ENCODE results near the gene PLEKHG7. TPM values are rescaled to one million over a fixed set of nuclear protein-coding genes. Genes with fewer than 3 reads are reported as not detected.

The PLEKHG7 gene
- total RNA-seq, 1 experiment from 2014 or later = not detected

GRCh38 chr12:92739113-92739512, 36.3 kb downstream of the PLEKHG7 start:
- peaks cover 39% of the 10 kb centered on the region for H3K4me1 ChIP-seq (ENCODE audit: insufficient read depth, low read length, poor library complexity, severe bottlenecking)
- TF ChIP-seq CTCF (conservative IDR thresholded peaks at IDR 0.05; ENCODE audit: low read depth, low read length) = no peak
- CTCF ChIA-PET = no interaction called here
- H3K4me3 ChIP-seq (ENCODE audit: low read depth, low read length, poor library complexity, severe bottlenecking) = no peak overlapping the region
- POLR2A ChIA-PET (ENCODE audit: low non-redundant PET) = interaction anchor here (0.7 kb wide), 1 partner anchor 81 kb away, joined by 3 read pairs; no protein-coding TSS in a partner anchor
- H3K9me3 ChIP-seq (ENCODE audit: low read depth, low read length, poor library complexity, severe bottlenecking) = no peaks in the 10 kb centered on the region
- intact Hi-C loops (cut with micrococcal nuclease; ENCODE audit: unreplicated experiment) = no loop called here
- H3K36me3 ChIP-seq (ENCODE audit: insufficient read depth, low read length, poor library complexity, severe bottlenecking) = no peaks in the 10 kb centered on the region
- no peak overlapping the region for H3K27ac ChIP-seq (ENCODE audit: low read depth, low read length, poor library complexity, severe bottlenecking)
- peak; percentile 43 for DNase-seq (ENCODE audit: low spot score)
- no TSS peak for BruUV-seq (replicated peaks)
- no peaks in the 10 kb centered on the region for H3K27me3 ChIP-seq (replicated peaks; ENCODE audit: insufficient read depth, low read depth, low read length, poor library complexity)

GRCh38 chr12:92740411-92740810, 37.6 kb downstream of the PLEKHG7 start:
- no TSS peak for BruUV-seq (replicated peaks)
- H3K36me3 ChIP-seq (ENCODE audit: insufficient read depth, low read length, poor library complexity, severe bottlenecking) = no peaks in the 10 kb centered on the region
- no peak overlapping the region for H3K4me3 ChIP-seq (ENCODE audit: low read depth, low read length, poor library complexity, severe bottlenecking)
- ChIA-PET CTCF (no interaction called here), POLR2A (ENCODE audit: low non-redundant PET) (no interaction called here)
- H3K4me1 ChIP-seq (ENCODE audit: insufficient read depth, low read length, poor library complexity, severe bottlenecking) = peaks cover 27% of the 10 kb centered on the region
- DNase-seq (ENCODE audit: low spot score) = no peak
- no peaks in the 10 kb centered on the region for H3K27me3 ChIP-seq (replicated peaks; ENCODE audit: insufficient read depth, low read depth, low read length, poor library complexity)
- H3K9me3 ChIP-seq (ENCODE audit: low read depth, low read length, poor library complexity, severe bottlenecking) = no peaks in the 10 kb centered on the region
- intact Hi-C loops (cut with micrococcal nuclease; ENCODE audit: unreplicated experiment) = no loop called here
- H3K27ac ChIP-seq (ENCODE audit: low read depth, low read length, poor library complexity, severe bottlenecking) = no peak overlapping the region
- TF ChIP-seq EZH2 (IDR thresholded peaks at IDR 0.05; ENCODE audit: borderline replicate concordance, low read depth, low read length, poor library complexity, severe bottlenecking) (no peak), CTCF (conservative IDR thresholded peaks at IDR 0.05; ENCODE audit: low read depth, low read length) (no peak)

- no peak overlapping the region for H3K27ac ChIP-seq (ENCODE audit: low read depth, low read length, poor library complexity, severe bottlenecking)
- no peak overlapping the region for H3K4me3 ChIP-seq (ENCODE audit: low read depth, low read length, poor library complexity, severe bottlenecking)
- no peaks in the 10 kb centered on the region for H3K36me3 ChIP-seq (ENCODE audit: insufficient read depth, low read length, poor library complexity, severe bottlenecking)
- no peaks in the 10 kb centered on the region for H3K27me3 ChIP-seq (replicated peaks; ENCODE audit: insufficient read depth, low read depth, low read length, poor library complexity)
- no TSS peak for BruUV-seq (replicated peaks)
- intact Hi-C loops (cut with micrococcal nuclease; ENCODE audit: unreplicated experiment) = no loop called here
- no peak for DNase-seq (ENCODE audit: low spot score)
- no peak for TF ChIP-seq EZH2 (IDR thresholded peaks at IDR 0.05; ENCODE audit: borderline replicate concordance, low read depth, low read length, poor library complexity, severe bottlenecking)
- no peak for TF ChIP-seq CTCF (conservative IDR thresholded peaks at IDR 0.05; ENCODE audit: low read depth, low read length)
- H3K9me3 ChIP-seq (ENCODE audit: low read depth, low read length, poor library complexity, severe bottlenecking) = no peaks in the 10 kb centered on the region
- peaks cover 9% of the 10 kb centered on the region for H3K4me1 ChIP-seq (ENCODE audit: insufficient read depth, low read length, poor library complexity, severe bottlenecking)
- ChIA-PET POLR2A (ENCODE audit: low non-redundant PET) (no interaction called here), CTCF (no interaction called here)
Measured at GRCh38 chr12:92743026-92743425, 40.2 kb downstream of the PLEKHG7 start.

Measured in A673 (cell line).